ENCODE data around the gene TTC34. TPM values are rescaled to one million over a fixed set of nuclear protein-coding genes. Genes with fewer than 3 reads are reported as not detected.

TTC34 gene
- total and polyA plus RNA-seq, 9 of the 15 experiments (the other 6 are each of a cell fraction or from before 2014, with no cell fraction given): 0.03 to 0.38 (median 0.05) TPM; not detected in 2

- H3K79me2 ChIP-seq (ENCODE audit: control insufficient read depth, insufficient read depth, low read length): no peaks in the 10 kb centered on the region
- DNase-seq (ENCODE audit: extremely low read depth in 1 of 4, low spot score in 3 of 4) (no peak), FAIRE-seq (no peak), ATAC-seq (no peak)
- peak overlapping the region; percentile 16 to 94; a peak in 3 of 4 replicates for H3K9ac ChIP-seq (ENCODE audit: insufficient read depth in 1 of 2, low read depth in 2 of 2, low read length in 2 of 2)
- H3K4me2 ChIP-seq (ENCODE audit: insufficient read depth, low read length): peak overlapping the region; percentile 83
- ChIA-PET CTCF (ENCODE audit: low intra/inter-chr PET ratio) (no interaction called here), POLR2A (interaction anchor here (0.6 kb wide), 2 partner anchors 112 to 115 kb away, joined by 3 read pairs; partner anchors contain the start of gene PANK4)
- no TSS peak for BruUV-seq (replicated peaks)
- in situ Hi-C loops (cut with MboI): no loop called here
- peaks cover 0 to 12% of the 10 kb centered on the region in 2 experiments; a peak in 2 of 5 replicates for H3K27me3 ChIP-seq (ENCODE audit: control insufficient read depth in 2 of 2, insufficient read depth in 2 of 2, low read length in 2 of 2)
- no peaks in the 10 kb centered on the region for H3K9me3 ChIP-seq (replicated peaks; ENCODE audit: control insufficient read depth, insufficient read depth, low read depth, low read length)
- H3K4me3 ChIP-seq: peak overlapping the region; percentile 66; the same call in 1 of the 2 replicates
- H2AFZ ChIP-seq (ENCODE audit: low read depth, low read length): no peak overlapping the region
- WGBS (ENCODE audit: insufficient coverage, low coverage, missing lambda C conversion rate): 83% methylated on average over 25 of the region's 34 CpGs
- intact Hi-C loops (cut with micrococcal nuclease): loop anchor here (2.0 to 10.0 kb wide), 3 partner anchors 55 to 227 kb away; partner anchors contain the start of genes PEX10 and PRXL2B
- no peak for TF ChIP-seq SIN3B (IDR thresholded peaks at IDR 0.05; ENCODE audit: low read depth)
- peak; percentile 14 for TF ChIP-seq HMGN3 (IDR thresholded peaks at IDR 0.05; ENCODE audit: borderline replicate concordance, extremely low read depth, insufficient read length, low read depth, low read length)
- peak; percentile 27 for TF ChIP-seq KDM5B (IDR thresholded peaks at IDR 0.05; ENCODE audit: insufficient replicate concordance, low read depth, low read length)
- no peak for TF ChIP-seq PHF20 (IDR thresholded peaks at IDR 0.05; ENCODE audit: partially characterized antibody)
- no peak for TF ChIP-seq HDAC6 (IDR thresholded peaks at IDR 0.05; ENCODE audit: low read depth, low read length)
- peak; percentile 91 for TF ChIP-seq ZBTB33 (CRISPR knock-in tag; IDR thresholded peaks at IDR 0.05)
- TF ChIP-seq FOXJ3 (CRISPR knock-in tag; IDR thresholded peaks at IDR 0.05): no peak
- no peak for TF ChIP-seq RNF219 (CRISPR knock-in tag; IDR thresholded peaks at IDR 0.05)
- TF ChIP-seq EWSR1 (IDR thresholded peaks at IDR 0.05; ENCODE audit: borderline replicate concordance, low read depth, partially characterized antibody): no peak
- H3K27ac ChIP-seq (ENCODE audit: extremely low read depth, low read depth, low read length): no peak overlapping the region
- H4K20me1 ChIP-seq (replicated peaks; ENCODE audit: control insufficient read depth, insufficient read depth, low read length): no peaks in the 10 kb centered on the region
- H3K9me1 ChIP-seq (ENCODE audit: control insufficient read depth, insufficient read depth, low read length): peaks cover 2% of the 10 kb centered on the region
- H3K36me3 ChIP-seq (ENCODE audit: control insufficient read depth, insufficient read depth, low read length): no peaks in the 10 kb centered on the region
- H3K4me1 ChIP-seq (replicated peaks in 1 of 2; ENCODE audit: control insufficient read depth in 2 of 2, insufficient read depth in 2 of 2, low read length in 2 of 2): peaks cover 0 to 37% of the 10 kb centered on the region in 2 experiments; a peak in 2 of 5 replicates
Measured at GRCh38 chr1:2641381-2642130, 159.9 kb downstream of the TTC34 start.
